Breast epithelium (tissue), 3 donors: ENCODE data around the gene ABCC6.

Experiments
- CTCF ChIP-seq, 3 donors: fragments of 450-650 bp; IDR thresholded peaks; one replicate each; pipeline ENCODE4 v1.5.1; 2016 to 2017; ENCODE audit warnings: antibody characterized with exemption in 3 of 3, mild to moderate bottlenecking in 3 of 3, moderate library complexity in 3 of 3
- POLR2A ChIP-seq: fragments of 450-650 bp; IDR thresholded peaks from one replicate; pipeline ENCODE4 v1.6.1; 2016; ENCODE audit warnings: antibody characterized with exemption, mild to moderate bottlenecking, moderate library complexity
- POLR2AphosphoS5 ChIP-seq, 3 donors: sonication (generic); formaldehyde crosslinking; IDR thresholded peaks; one replicate each; pipeline ENCODE4 v1.6.1; 2017; ENCODE audit warnings: antibody characterized with exemption in 3 of 3

- TF ChIP-seq CTCF (IDR thresholded peaks at IDR 0.05), result no peak
- TF ChIP-seq POLR2A, result no peak
- no peak for TF ChIP-seq POLR2AphosphoS5 (IDR thresholded peaks at IDR 0.05)
Observed at GRCh38 chr16:16184594-16184993, 38.7 kb downstream of the ABCC6 start.
